Prostate gland (tissue), 2 donors: ENCODE results near the gene GNA12. TPM values are rescaled to one million over a fixed set of nuclear protein-coding genes. Genes with fewer than 3 reads are reported as not detected.
A peak's percentile ranks its signal among the peaks of the same experiment; 100 is the strongest.

ENCODE experiments used
- DNase-seq: peaks from one replicate; pipeline ENCODE4 v3.0.0-alpha.2; 2019; ENCODE audit warnings: low spot score
- H3K27ac ChIP-seq, 2 donors: fragments of 200-600 bp; sonication (generic); 2 replicates each; pipeline ENCODE4 v1.5.1; 2017 to 2019
- H3K27me3 ChIP-seq: fragments of 200-600 bp; sonication (generic); replicated peaks from 2 replicates; pipeline ENCODE4 v1.5.1; 2019; ENCODE audit not compliant: insufficient read depth
- H3K36me3 ChIP-seq, 2 donors: fragments of 200-600 bp; sonication (generic); 1 replicate in 1 of 2; 2 replicates in 1 of 2; pipeline versions ENCODE4 v1.5.1 to v1.8.1; 2017 to 2019
- H3K4me1 ChIP-seq: fragments of 200-600 bp; sonication (generic); replicated peaks from 2 replicates; pipeline ENCODE4 v1.5.1; 2019
- H3K4me3 ChIP-seq, 2 donors: fragments of 200-600 bp; sonication (generic); 2 replicates each; pipeline ENCODE4 v1.5.1; 2017 to 2019
- H3K9me3 ChIP-seq: fragments of 200-600 bp; sonication (generic); 2 replicates; pipeline ENCODE4 v1.5.1; 2017
- POLR2A ChIP-seq: fragments of 450-650 bp; IDR thresholded peaks from one replicate; pipeline ENCODE4 v1.6.1; 2016; ENCODE audit warnings: antibody characterized with exemption, mild to moderate bottlenecking
- POLR2AphosphoS5 ChIP-seq: sonication (generic); formaldehyde crosslinking; IDR thresholded peaks from one replicate; pipeline ENCODE4 v1.6.1; 2017; ENCODE audit warnings: antibody characterized with exemption
- WGBS: methylation state at CpG from one replicate; pipeline ENCODE4 v1.1.5; 2018; 5-methylcytosine and 5-hydroxymethylcytosine counted together
- intact Hi-C: fragments of 100-400 bp; cut with DNase I; formaldehyde crosslinking; loops from one replicate; pipeline ENCODE4 v1.14.2; 2022
- total RNA-seq, 2 donors: library from RNA; depleted of rRNA; stranded (reverse); fragments of >200 nt; gene quantifications; one replicate each; pipeline ENCODE4 v1.1.0, GENCODE V29; 2016
- TF ChIP-seq, protein P1 (sequence below), 4 experiments: fragments of 200-600 bp in 2 of 4; fragments of 450-650 bp in 2 of 4; sonication (generic) in 2 of 4; IDR thresholded peaks; 1 replicate in 3 of 4; 2 replicates in 1 of 4; pipeline ENCODE4 v1.5.1; 2016 to 2019; ENCODE audit warnings: antibody characterized with exemption in 4 of 4, mild to moderate bottlenecking in 2 of 4, moderate library complexity in 2 of 4

GNA12 gene
- total RNA-seq, 2 donors from 2014 or later, result 22.6 to 102 TPM

DNA sequence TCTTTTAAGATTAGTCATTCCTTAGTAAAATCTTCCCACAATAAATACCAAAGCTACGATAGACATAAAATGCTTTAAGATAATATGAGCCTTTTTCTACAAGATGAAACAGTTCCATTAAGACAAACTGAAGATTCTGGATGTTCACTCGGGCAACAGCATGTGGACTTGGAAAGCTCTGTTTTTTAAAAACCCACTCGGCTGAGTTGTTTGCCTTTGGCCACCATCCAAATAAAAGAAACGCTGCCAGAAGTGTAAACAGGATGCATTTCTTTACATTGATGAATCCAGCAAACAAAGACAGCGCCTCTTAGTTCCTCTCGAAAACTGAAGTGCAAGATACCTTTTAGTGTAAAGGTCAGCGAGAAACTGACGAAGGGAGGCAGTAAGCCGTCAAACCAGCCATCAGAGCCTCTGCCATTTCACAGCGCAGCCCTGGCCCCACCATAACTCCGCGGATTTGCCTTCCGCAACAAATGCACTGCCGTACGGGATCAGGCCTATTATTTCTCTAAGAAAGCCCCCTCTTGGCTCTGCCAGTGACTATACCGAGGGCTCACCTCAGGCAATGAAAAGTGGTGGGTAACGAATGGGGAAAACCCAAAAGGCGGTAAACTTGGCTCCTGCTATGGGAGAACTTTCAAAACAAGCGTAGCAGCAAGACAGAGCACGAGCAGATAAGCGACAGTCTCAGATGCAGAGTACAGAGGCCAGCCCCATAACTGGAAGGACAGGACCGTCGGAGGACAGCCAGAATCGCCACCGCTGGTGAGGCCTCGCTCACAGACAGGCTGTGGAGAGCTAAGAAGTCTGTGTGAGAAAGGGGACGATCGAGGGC lies 41.4 kb downstream of the GNA12 start:
- no peak overlapping the region for H3K4me3 ChIP-seq

DNA sequence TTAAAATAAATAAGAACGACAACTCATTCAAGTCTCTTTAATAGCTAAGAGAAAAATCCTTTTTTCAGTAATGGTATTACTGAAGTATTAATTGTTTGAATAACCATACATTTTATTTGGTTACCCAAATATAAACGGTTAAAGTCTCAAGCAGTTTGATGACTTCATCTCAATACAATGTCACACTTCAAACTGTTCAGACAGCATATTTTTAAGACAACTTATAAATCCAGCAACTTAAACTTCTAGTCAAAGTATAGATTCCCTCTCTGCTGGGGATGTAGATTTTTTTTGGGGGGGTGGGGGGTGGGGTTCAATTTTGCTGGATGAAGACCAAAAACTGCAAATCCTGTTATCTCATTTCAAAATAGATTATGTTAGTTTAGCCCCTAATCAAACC lies 42.0 kb downstream of the GNA12 start:
- H3K27ac ChIP-seq, result no peak overlapping the region
- WGBS, result 53% methylated on average over 2 of the region's 2 CpGs

More for the DNA sequence above, 41.4 kb downstream of the GNA12 start:
- peak; percentile 33 for DNase-seq
- intact Hi-C loops, result no loop called here
- Histone ChIP-seq H3K36me3 (no peaks in the 10 kb centered on the region), H3K4me1 (peaks cover 6% of the 10 kb centered on the region), H3K27me3 (no peaks in the 10 kb centered on the region), H3K9me3 (no peaks in the 10 kb centered on the region), H3K27ac (peak overlapping the region; percentile 50)
- WGBS, result 36% methylated on average over 28 of the region's 28 CpGs
- TF ChIP-seq POLR2AphosphoS5 (no peak), POLR2A (no peak)
- TF ChIP-seq, protein P1, sequence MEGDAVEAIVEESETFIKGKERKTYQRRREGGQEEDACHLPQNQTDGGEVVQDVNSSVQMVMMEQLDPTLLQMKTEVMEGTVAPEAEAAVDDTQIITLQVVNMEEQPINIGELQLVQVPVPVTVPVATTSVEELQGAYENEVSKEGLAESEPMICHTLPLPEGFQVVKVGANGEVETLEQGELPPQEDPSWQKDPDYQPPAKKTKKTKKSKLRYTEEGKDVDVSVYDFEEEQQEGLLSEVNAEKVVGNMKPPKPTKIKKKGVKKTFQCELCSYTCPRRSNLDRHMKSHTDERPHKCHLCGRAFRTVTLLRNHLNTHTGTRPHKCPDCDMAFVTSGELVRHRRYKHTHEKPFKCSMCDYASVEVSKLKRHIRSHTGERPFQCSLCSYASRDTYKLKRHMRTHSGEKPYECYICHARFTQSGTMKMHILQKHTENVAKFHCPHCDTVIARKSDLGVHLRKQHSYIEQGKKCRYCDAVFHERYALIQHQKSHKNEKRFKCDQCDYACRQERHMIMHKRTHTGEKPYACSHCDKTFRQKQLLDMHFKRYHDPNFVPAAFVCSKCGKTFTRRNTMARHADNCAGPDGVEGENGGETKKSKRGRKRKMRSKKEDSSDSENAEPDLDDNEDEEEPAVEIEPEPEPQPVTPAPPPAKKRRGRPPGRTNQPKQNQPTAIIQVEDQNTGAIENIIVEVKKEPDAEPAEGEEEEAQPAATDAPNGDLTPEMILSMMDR (IDR thresholded peaks at IDR 0.05), result no peak

DNA sequence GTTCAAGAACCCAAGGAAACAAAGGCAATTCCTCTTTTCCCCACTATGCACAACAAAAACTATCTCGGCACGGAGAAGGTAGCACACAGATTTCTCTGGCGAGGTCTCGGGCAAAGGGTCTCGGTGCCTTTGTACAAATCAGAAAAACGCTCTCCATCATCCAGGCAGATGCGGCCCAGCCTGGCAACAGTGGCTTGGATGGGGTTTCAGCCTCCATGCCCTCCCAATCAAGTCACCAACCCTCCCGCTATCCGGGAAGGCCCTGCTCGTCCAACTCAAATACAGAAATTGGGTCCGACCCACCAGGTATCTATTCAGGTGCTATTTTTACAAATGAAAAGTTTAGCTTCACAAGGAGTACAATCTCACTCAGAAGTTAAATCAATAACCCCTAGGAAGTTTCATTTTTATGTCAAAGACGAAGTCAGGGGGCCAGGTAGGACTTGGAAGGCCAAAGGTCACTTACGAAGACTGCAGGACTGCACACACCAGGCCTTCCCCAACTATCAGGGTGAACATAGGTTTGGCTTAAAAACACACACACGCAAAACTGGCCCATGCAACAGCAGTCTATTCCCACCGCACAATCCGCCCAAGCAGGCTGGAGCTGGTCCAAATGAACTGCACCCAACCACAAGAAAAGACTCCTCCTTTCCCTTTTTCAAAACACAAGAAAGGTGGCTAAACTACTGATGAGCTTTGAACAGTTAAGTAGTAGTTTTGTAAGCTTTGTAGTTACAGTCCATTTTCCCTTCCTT lies 43.0 kb downstream of the GNA12 start:
- 81% methylated on average over 16 of the region's 16 CpGs for WGBS

More for the DNA sequence above, 42.0 kb downstream of the GNA12 start:
- Histone ChIP-seq H3K36me3 (no peaks in the 10 kb centered on the region), H3K9me3 (no peaks in the 10 kb centered on the region), H3K27me3 (no peaks in the 10 kb centered on the region), H3K4me3 (no peak overlapping the region), H3K4me1 (peaks cover 6% of the 10 kb centered on the region)
- intact Hi-C loops, result no loop called here
- TF ChIP-seq, protein P1 (IDR thresholded peaks at IDR 0.05), result no peak
- no peak for TF ChIP-seq POLR2A
- TF ChIP-seq POLR2AphosphoS5, result no peak
- no peak for DNase-seq

DNA sequence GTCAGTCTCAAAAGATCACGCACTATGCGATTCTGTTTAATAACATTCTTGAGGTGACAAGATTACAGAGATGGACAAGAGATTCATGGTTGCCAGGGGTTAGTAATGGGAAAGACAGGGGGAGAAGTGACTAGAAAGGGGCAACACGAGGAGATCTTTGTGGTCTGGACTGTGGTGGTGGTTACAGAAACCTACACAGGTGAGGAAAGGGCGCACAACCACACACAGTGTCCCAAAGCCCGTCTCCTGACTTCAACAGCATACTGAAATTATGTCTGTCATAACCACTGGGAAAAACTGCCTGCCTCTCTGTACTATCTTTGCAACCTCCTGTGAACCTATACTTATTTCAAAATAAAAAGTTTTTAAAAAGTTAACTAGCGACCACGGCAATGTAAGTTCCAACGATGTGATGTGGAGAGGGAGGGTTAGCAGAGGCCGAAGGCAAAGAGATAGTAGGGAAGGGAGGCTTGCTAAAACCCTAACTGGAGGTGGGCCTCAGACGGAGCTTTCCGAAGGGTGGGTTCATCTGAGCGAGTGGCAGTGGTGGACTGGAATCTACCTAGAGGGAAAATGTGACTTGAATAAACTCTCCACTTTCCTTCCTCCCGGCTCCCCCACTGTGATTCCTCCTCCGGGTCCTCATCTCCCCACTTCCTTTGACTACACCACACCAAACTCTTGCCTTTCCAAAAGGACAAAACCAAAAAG lies 43.7 kb downstream of the GNA12 start:
- H3K27me3 ChIP-seq, result no peaks in the 10 kb centered on the region
- peaks cover 6% of the 10 kb centered on the region for H3K4me1 ChIP-seq
- intact Hi-C loops, result no loop called here
- WGBS, result 94% methylated on average over 14 of the region's 14 CpGs
- no peak for DNase-seq
- no peaks in the 10 kb centered on the region for H3K36me3 ChIP-seq
- no peak overlapping the region for H3K27ac ChIP-seq
- H3K9me3 ChIP-seq, result no peaks in the 10 kb centered on the region
- no peak overlapping the region for H3K4me3 ChIP-seq
- TF ChIP-seq POLR2A (no peak), POLR2AphosphoS5 (no peak)
- TF ChIP-seq, protein P1 (IDR thresholded peaks at IDR 0.05), result no peak

More for the DNA sequence above, 43.0 kb downstream of the GNA12 start:
- Histone ChIP-seq H3K27ac (no peak overlapping the region), H3K4me3 (no peak overlapping the region), H3K27me3 (no peaks in the 10 kb centered on the region), H3K9me3 (no peaks in the 10 kb centered on the region), H3K4me1 (peaks cover 6% of the 10 kb centered on the region), H3K36me3 (no peaks in the 10 kb centered on the region)
- DNase-seq, result no peak
- TF ChIP-seq POLR2A (no peak), POLR2AphosphoS5 (no peak)
- TF ChIP-seq, protein P1 (IDR thresholded peaks at IDR 0.05), result no peak
- intact Hi-C loops, result no loop called here
